ENCODE measurements around the gene RTL10.

RTL10 gene

DNA sequence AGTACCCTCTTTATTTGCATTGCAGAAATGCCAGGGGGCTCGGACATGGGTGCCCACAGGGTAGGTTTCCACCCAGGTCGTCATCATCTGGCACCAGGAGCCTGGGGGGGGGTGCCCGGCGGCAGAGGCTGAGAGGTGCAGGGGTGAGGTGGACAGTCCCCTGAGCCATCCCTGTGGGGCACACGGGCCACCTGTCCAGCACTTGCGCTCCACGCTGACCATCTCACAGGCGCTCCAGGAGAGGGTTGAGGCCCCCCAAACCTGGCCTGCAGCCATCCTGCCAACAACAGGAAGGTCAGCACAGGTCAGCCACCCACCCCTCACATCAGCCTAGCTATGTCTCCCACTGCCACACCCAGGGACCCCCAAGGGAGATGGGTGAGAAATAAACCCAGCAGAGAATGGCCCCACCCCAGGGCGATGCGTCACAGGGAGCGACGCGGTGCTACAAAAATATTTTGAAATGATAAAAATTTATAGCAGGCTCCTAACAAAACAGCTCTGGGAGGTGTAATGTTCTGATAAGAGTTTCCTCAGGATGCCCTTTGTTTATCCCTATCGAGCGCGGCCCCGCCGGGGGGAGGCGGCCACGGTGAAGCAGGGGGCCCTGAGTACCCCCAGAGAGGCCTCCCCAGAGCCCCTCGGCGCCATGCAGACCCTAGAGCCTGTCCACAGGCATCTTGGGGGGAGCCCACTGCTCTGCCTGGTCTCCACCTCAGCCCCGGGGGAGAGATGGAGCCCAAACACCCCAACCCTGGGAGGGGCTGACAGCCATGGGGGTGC lies 21.0 kb upstream of the RTL10 start:
- DNase-seq = no peak

DNA sequence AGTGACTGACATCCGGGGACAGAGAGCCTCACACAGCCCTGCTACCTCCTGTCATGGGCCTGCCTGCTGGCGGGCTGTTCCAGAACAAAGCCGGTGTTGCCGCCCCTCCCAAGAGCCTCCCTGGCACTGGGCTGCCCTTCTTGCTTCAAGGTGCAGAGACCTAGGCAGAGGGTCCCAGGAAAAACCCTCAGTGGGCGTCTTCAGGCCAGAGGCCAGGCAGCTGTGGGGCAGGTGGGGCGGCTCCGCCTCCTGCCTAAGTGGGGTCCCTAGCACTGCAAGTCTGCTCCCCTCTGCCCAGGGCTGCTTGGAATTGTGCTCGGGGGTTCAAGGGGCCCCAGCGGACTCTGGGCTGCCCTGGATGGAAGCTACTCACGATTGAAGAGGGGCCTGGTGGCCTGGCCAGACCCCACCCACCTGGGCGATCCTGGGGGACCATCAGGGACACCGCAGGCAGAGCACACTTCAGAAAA lies 20.4 kb upstream of the RTL10 start:
- no peak for DNase-seq

DNA sequence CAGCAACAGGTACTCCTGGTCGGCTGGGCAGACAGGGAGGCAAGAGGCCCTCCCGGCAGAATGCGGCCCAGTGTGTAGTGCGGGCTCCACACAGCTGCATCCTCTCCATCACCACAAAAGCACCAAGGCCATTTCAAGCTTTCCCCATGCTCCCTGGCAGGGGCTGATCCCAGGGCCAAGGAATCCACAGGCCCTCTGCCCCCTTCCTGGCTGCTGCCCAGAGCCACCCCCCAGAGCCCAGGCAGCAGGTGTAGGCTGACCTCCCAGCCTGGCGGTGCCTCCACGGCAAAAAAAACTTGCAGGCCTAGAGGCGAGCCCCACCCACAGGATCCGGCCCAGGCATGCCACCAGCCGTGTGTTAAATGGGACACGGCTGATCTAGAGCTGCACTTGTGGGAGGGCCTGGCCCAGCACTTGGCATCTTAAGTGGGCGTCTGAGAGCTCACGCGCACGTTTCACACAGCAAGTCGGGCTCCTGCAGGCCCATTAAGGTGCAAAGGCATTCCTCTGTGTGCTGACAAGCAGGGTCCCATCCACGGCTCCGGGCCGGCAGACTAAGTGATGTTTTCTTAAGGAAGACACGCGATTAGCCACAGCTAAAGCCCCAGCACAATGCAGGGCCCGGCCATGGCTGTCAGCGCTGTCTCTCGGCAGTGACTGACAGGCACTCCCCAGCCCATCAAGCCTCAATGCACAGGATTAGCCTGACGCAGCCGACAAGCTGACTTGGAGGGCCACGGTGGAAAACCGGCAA lies 19.8 kb upstream of the RTL10 start:
- no peak for DNase-seq

DNA sequence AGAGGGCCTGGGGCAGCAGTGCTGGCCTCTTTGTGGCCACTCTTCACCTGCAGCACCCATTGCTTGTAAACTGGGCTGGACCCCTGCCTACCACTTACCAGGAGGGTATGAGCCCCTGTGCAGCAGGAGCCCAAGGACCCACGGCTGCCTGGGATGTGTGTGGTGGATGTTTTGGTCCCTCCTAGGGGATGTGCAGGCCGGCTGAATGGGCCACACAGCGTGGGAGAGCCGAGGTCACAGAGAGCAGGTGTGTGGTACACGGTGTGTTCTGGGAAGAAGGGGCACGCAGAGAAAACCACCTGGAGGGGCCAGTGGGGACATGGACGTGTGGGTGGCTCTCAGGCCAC lies 19.3 kb upstream of the RTL10 start:
- DNase-seq = no peak

DNA sequence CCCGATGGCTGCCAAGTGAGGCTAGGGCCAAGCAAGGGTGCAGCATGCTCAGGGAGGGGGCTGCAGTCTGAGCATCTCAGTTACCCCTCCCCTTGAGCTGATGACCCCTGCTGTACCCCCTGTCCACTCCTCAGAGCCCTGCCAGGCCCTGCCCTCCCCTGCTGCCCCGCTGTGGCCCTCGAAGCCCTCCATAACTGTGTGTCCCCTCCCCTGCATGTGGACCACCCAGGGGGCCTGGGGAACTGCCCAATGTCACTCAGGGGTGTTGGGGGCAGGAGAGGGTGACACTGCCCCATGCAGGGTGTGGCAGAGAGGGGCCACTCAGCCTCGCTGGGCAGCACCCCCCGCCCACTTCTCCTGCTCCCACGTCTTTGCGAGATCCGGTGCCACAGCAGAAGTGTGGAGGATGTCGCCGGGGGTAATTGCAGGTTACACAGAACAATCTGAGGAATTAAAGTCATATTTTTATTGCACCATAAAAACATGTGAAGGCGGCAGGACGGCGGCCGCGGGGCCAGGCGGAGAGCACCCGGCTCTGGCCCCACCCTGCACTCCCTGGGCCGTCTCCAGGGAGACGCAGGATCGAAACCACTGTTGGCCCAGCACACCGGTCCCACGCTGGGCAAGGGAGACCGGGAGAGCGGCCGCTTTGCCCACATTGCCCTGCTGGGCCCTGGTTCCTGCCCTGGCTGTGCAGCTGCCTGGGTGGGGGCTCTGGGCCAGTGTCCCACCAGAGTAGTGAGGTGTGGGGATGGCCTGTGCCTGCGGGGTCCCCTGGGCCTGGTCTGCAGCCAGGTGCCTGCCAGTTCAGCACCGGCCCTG lies 18.7 kb upstream of the RTL10 start:
- DNase-seq = no peak

DNA sequence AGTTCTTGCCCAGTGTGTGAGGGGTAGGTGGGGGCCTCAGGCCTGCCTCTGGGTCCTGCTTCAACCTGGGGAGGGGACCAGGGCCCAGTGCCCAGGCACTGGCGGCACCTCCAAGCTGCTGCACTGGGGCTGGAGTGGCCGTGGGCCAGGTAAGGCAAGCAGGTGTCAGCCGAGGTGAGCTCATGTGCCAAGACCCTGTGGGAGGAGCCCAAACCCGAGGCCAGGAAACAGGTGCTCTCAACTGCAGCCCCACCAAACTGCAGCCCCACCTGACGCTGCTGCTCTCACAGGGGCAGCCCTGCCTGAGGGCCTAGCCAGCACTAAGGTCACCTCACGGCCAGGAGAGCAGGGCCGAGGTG lies 18.1 kb upstream of the RTL10 start:
- no peak for DNase-seq

DNA sequence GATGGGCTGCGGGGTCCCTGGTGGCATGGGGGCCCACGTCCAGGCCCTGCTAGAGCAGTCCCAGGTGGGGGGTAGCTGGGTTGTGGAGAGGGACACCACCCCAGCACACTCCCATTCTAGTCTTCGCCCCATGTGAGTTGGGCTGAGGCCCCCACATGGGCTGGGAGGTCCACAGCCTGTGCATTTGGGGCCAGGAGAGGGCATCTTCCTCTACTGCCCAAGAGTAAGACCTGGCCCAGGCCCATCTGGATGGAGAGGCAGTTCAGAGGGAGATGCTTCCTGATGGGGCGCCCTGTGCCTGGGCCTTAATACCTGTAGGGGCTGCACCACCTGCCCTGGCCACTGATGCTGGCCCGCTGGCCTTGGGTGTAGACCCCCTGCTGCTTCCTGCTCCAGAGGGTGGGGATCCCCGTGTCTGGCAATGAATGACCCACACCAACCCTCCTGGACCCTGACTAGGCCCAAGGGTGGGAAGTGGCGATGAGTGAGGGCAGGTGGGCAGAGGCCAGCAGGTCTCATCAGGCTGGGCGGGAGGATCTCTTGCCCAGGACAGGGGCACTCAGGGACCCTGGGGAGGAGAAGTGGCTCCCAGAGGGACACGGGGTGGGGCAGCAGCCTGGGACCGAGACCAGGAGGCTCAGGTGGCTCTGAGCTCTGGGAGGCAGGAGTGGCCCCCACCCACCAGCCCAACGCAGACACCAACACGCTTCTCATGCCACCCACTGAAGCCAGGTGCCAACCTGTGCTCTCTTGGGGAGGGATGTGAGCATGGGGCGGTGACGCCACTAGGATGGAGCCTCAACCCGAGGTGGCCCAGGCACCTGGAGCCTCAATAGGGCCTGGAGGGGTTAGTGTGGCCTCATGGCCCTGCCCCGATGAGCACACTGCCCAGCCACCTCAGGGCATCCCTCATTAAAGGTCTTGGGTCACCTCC lies 17.4 kb upstream of the RTL10 start:
- DNase-seq = no peak

DNA sequence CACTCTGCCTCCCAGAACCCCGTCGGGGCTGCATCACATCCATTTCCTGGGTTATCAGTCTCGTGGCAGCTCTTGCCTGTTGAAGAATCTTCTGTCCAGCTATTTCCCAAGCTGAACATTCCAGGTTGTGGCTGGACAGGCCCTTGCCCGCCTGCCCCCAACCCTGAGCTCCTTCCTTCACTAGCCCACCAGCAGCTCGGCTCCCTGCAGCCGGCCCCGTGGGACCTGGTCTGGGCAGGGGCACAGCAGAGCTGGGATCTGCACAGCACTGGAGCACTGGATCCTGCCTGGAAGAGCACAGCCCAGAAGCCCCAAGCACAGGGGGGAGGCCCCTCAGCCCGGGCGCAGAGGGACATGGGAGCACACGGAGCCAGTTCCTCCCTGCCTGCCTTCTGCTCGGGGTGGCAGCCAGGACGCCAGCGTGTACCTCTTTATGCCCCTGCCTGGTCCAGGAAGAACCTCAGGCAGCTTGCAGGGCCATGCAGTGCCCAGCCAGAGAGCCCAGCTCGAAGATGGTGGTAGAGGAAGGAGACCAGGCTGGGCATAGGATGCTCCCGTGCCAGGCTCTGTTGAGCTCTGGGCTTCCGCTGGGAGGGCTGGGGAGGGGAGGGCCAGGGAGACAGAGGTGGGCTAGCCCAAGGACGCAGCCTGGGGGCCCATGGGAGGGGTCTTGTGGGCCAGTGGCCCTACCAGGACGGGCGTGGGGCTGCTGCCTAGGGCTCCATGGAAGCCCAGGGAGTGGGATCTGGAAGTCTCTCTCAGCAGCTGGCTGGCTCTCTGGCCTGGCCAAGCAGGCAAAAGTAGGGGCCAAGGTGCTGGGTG lies 16.6 kb upstream of the RTL10 start:
- no peak for DNase-seq

DNA sequence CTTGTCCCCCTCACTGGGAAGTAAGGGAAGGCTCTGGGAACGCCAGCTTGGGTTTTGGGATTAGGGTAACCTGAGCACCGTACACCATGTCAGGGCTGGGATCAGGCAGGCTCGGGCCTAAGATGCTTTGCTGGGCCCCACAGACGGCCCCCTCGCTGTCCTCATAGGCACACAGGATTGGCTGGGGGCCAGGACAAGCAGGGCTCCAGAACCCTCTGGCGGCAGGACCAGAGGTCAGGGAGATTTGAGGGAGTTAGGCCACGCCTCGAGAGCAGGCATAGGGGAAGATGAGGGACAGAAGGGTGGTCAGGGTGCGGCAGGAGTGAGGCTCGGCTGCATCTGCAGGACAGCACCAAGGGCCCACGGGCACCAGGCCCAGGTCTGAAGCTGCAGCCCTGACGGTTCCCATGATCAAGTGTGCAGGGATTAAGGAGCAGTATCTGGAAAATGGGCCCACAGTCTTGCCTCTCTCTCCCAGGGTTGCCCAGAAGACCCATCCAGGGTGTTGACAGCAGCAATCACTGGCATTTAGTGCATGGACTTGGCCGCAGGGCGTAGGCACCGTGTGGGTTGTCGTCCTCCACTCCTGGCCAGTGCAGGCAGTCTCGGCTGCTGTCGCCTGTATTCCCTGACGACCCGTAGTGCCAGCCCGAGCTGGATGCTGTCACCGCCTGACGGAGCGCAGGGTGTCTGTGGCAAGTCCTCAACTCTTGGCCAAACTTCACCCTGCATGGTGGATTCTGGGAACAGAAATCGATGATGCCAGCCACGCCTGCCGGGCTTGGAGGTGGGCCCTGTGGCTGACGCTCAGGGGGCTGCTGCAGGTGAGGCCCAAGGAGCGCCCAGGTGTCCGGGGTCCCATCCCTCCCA lies 15.7 kb upstream of the RTL10 start:
- DNase-seq = no peak

DNA sequence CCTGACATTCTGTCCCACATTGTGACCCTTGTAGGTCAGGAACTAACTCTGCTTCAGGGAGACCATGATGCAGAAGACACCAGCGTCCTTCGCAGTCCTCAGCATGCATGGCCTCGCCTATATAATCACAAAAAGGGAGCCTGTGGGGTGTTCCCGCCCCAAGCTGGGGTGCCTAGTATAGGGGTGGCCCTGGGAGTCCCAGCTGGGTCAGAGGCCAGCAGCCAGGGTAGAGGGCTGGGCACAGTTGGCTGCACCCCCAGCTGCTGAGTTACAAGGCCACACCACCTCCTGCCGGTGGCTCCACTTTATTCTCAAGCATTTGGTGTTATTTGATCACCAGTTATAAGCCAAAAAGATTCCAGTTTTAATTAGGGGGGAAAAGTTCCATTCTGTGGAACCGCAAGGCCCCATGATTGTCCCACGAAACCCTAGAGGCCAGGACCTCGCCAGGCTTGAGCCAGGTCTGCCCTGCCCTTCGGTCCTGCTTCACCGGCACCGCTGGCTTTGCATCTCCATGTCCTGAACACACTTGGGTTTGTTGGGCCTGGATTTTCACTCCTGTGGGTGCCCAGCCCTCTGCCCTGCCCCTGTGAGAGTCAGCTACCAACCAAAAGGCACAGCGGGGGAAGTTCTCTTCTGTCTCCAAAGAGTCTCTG lies 15.0 kb upstream of the RTL10 start:
- DNase-seq = no peak

DNA sequence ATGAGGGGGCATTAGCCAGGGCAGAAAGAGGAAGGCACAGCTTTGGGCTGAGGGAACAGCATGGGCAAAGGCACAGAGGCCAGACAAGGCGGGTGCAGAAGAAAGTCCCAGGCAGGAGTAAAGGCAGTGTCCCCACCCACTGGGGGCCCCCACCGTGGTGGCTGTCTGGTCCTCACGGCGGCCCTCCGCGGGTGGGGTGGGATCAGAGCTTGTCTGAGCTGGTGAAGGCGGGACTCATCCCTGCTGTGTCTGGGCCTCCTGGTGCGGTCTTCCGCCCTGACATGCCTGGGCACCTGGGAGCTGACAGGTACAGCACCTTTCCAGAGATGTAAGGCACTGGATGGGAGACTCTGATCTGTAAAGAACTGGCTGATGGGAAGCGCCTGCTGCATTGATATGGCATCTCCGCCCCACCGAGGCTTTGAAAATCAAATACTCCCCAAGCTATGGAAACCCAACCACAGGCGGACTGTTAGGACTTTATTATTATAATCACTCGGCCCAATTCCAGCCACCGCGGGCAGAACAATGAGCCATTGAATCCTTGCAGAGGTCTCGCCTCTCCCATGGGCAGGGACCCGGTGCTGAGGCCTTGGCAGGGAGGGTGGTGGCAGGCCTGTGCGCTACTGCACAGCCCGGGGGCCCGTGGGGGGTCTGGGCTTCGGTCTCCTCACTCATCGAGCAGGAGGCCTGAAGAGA lies 14.2 kb upstream of the RTL10 start:
- no peak for DNase-seq

DNA sequence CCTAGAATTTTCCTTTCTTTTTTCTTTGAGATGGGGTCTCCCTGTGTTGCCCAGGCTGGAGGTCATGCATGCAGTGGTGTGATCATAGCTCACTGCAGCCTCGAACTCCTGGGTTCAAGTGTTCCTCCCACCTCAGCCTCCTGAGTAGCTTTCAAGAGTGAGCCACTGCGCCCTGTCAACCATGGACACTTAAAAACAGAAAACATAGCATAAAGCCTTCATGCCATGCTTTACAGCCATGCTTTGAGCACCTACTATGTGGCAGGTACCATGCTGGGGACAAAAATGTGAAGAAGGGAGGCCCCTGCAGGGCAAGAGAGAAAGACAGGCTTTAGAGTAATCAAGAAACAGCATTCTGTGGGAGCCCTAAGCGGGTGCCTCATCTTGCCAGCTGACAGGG lies 13.7 kb upstream of the RTL10 start:
- DNase-seq = no peak

DNA sequence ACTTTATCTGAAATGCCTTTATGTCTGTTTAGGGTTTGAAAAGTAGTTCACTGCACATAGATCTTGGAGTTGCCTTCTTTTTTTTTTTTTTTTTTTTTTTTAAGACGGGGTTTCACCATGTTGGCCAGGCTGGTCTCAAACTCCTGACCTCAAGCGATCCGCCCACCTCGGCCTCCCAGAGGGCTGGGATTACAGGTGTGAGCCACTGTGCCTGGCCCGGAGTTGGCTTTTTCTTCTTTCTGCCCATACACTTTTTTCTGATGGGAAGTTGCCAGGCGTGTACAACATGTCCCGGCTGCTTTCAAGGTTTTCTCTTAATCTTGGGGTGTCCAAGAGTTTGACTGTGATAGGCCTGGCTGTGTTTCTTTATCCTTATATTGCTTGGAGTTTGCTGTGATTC lies 12.9 kb upstream of the RTL10 start:
- DNase-seq = no peak

DNA sequence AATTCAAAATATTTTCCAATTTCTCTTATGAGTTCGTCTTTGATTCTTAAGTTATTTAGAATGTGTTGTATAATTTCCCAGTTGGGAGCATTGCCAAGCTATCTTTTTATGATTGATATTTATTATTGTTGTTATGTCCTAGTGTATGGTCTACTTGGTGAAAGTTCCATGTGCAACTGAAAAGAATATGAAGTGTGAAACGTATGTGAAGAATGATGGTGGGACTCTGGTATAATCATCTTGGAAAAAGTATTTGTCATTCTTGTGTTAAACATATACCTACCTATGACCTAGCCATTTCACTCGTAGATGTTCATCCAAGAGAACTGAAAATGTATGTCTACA lies 12.0 kb upstream of the RTL10 start:
- DNase-seq = no peak

DNA sequence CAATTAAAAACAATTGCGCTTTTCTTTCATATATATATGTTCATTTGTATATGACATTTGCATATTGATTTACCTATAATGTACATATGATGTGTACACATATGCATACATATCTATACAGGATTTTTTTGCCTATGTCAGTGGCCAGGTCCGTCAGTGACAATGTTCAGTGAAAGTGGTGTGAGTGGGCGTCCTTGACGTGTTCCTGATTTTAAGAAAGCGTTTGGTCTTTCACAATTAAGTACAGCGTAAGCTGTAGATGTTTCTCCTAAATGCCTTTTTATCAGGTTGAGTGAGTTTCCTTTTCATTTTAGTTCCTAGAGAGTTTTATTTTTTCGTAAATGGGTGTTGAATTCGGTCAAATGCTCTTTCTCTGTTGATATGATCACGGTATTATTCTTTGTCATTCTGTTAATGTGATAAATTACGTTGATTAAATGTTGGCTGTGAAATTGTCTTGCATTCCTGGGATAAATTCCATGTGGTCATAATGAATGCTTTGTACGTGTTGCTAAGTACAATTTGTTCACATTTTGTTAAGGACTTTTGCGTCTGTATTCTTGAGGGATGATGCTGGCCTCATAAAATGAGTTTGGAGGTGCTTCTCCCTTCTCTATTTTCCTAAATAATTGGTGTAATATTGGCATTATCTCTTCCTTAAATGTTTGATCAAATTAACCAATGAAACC lies 10.6 kb upstream of the RTL10 start:
- DNase-seq = no peak

DNA sequence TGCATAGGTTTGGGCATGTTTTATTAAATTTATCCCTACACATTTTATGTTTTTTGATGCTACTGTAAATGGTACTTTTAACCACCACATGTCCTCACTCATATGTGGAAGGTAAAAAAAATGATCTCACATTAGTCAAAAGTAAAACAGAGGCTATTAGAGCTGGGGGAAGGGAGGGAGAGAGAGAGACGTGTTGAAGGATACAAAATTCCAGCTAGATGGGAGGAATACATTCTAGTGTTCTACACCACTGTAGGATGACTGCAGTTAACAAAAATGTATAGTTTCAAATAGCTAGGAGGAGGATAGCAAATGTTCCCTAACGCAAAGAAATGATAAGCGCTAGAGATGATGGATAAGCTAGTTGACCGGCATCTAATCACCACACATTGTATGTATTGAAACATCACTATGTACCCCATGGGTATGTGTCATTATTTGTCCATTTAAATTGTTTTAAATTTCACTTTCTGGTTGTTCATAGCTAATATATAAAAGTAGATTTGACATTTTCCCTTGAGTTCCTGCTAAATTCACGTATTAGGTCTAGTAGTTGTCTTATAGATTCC lies 9.9 kb upstream of the RTL10 start:
- DNase-seq = no peak

DNA sequence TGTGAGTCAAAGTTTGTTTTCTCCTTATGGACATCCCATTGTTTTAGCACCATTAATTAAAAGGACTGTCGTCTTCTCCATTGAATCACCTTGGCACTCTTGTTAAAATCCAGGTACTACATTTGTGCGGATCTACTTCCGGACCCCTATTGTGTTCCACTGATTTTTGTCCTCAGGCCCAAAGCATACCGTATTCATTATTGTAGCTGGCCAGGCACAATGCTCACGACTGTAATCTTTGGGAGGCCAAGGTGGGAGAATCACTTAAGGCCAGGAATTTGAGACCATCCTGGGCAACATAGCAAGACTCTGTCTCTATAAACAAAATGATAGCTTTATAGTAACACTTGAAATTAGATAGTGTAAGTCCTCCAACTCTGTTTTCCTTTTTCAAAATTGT lies 8.9 kb upstream of the RTL10 start:
- no peak for DNase-seq

DNA sequence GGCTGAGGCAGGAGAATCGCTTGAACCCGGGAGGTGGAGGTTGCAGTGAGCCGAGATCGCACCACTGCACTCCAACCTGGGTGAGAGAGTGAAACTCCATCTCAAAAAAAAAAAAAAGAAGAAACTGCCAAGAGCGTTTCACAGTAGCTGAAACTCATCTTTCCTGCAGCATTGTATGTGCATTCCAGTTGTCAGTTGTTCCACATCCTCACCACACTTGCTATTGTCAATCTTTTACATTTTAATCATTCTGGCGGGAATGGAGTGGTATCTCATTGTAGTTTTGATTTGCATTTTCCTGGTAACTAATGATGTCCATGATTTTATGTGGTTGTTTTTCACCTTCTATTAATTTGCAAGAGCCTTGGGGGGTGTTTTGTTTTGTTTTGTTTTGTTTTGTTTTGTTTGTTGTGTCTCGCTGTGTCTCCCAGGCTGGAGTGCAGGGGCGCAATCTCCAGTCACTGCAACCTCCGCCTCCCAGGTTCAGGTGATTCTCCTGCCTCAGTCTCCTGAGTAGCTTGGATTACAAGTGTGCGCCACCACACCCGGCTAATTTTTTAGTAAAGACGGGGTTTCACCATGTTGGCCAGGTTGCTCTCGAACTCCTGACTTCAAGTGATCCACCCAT lies 8.1 kb upstream of the RTL10 start:
- DNase-seq = no peak

All from DMS 273 treated with DMSO at 0.1 percent for 48 hours (cell line).